NB4 (cell line): Measurements from ENCODE around the gene PLSCR3.

Source experiments
- DNase-seq: peaks from one replicate; pipeline ENCODE4 v3.0.0; 2010; ENCODE audit warnings: low read depth
- H3K4me3 ChIP-seq: one replicate; pipeline ENCODE4 v1.5.1; 2011; ENCODE audit warnings: mild to moderate bottlenecking, low read depth, low read length, moderate library complexity
- MYC ChIP-seq: IDR thresholded peaks from 2 replicates; pipeline ENCODE4 v1.6.1; 2011; ENCODE audit warnings: low read depth, low read length
- POLR2A ChIP-seq: IDR thresholded peaks from 2 replicates; pipeline ENCODE4 v1.6.1; 2011; ENCODE audit warnings: mild to moderate bottlenecking; ENCODE audit not compliant: insufficient read length; ENCODE audit errors: extremely low read depth
- TF ChIP-seq, protein P1 (sequence below): IDR thresholded peaks from 2 replicates; pipeline ENCODE4 v1.6.1; 2011; ENCODE audit warnings: low read depth, low read length
- TF ChIP-seq, protein P2 (sequence below): IDR thresholded peaks from one replicate; pipeline ENCODE4 v1.5.1; 2012; ENCODE audit warnings: low read depth, low read length

Gene PLSCR3

DNA sequence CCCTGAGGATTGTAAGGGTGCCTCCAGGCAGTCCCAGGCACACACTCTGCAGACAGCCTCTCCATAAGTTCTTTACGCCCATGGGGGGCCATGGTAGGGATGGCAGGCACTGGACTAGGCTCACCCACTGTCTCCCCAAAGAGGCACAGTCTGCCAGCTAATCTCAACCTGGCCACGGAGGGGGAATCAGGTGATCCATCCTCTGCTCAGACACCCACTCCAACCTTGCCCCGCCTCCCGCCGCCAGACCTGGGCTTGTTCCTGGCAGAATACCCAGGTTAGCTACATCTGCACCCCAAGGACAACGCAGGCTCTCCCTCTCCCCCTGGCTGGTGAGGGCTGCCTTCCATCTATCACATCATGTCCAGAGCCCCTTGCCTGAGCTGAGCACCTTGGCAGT is 14.5 kb upstream of the PLSCR3 start:
- DNase-seq = no peak
- no peak for TF ChIP-seq MYC
- TF ChIP-seq, protein P1, sequence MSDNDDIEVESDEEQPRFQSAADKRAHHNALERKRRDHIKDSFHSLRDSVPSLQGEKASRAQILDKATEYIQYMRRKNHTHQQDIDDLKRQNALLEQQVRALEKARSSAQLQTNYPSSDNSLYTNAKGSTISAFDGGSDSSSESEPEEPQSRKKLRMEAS = no peak
- TF ChIP-seq, protein P2, sequence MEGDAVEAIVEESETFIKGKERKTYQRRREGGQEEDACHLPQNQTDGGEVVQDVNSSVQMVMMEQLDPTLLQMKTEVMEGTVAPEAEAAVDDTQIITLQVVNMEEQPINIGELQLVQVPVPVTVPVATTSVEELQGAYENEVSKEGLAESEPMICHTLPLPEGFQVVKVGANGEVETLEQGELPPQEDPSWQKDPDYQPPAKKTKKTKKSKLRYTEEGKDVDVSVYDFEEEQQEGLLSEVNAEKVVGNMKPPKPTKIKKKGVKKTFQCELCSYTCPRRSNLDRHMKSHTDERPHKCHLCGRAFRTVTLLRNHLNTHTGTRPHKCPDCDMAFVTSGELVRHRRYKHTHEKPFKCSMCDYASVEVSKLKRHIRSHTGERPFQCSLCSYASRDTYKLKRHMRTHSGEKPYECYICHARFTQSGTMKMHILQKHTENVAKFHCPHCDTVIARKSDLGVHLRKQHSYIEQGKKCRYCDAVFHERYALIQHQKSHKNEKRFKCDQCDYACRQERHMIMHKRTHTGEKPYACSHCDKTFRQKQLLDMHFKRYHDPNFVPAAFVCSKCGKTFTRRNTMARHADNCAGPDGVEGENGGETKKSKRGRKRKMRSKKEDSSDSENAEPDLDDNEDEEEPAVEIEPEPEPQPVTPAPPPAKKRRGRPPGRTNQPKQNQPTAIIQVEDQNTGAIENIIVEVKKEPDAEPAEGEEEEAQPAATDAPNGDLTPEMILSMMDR = no peak
- TF ChIP-seq POLR2A = no peak
- H3K4me3 ChIP-seq = no peak overlapping the region

DNA sequence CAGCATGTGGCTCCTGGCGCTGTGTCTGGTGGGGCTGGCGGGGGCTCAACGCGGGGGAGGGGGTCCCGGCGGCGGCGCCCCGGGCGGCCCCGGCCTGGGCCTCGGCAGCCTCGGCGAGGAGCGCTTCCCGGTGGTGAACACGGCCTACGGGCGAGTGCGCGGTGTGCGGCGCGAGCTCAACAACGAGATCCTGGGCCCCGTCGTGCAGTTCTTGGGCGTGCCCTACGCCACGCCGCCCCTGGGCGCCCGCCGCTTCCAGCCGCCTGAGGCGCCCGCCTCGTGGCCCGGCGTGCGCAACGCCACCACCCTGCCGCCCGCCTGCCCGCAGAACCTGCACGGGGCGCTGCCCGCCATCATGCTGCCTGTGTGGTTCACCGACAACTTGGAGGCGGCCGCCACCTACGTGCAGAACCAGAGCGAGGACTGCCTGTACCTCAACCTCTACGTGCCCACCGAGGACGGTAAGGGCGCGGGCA is 14.0 kb upstream of the PLSCR3 start:
- TF ChIP-seq, protein P2 = no peak
- TF ChIP-seq POLR2A (no peak), MYC (no peak)
- TF ChIP-seq, protein P1 = no peak
- DNase-seq = no peak
- no peak overlapping the region for H3K4me3 ChIP-seq

DNA sequence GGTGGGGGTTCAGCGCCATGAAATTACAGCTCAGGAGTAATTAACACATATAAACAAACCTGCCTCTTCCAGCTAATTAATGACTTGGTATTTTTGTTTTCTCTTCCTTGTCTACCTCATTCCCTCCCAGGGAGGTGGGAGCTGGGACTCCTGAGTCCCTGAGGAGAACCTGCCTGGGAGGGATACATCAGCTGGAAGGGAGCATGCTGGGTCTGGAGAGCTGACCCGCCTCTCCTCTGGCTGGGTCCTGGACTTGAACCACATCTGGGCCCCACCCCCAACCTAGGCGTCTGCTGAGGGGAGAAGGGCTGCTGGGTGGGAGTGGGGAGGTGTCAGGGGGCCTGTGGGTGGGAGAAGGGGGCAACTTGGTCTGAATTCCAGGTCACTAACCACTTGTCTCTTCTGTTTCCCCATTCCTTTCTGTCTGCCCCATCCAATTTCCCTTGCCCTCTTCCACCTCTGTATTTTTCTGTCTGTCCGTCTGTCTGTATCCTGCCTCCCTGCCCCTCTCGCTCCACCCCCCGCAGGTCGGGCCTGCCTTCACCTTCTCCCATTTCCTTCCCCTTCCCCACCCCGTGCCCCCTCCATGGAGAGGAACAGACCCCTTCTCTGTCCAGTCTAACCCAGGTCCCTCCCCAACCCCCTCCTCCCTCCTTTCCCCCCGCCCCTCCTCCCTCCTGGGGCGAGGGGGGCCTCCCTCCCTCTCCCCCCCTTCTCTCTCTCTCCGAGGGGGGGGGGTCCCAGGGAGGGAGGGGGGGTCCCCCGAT is 13.3 kb upstream of the PLSCR3 start, which contains the start of gene NLGN2:
TSS of gene NLGN2 (plus strand) at position 361 of the 767 bp plus-strand sequence. CDS start 411 bp downstream, outside the sequence.
- no peak within 1 kb of the TSS for H3K4me3 ChIP-seq
- no peak for DNase-seq

DNA sequence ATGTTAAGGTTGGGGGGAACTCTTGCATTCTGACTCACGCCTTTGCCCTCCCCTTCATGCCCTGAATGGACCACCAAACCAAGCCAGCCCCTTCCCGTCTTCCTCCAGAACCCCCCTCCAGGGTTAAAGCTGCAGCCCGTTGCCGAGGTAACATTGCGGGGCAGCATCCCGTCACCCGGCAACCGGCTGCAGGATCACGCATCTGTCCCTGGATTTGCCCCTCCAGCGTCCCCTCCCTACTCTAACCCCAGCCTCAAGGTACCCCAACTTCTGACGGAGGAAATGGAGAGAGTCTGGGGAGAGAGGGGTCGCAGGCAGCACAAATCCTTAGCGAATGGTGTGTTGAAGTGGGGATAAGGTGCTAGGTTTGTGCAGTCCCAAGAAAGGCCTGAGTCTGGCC is 12.8 kb upstream of the PLSCR3 start:
- H3K4me3 ChIP-seq = no peak overlapping the region

More for the DNA sequence above, 13.3 kb upstream of the PLSCR3 start, which contains the start of gene NLGN2:
- TF ChIP-seq, protein P2 = no peak
- TF ChIP-seq POLR2A (no peak), MYC (no peak)
- TF ChIP-seq, protein P1 = no peak

DNA sequence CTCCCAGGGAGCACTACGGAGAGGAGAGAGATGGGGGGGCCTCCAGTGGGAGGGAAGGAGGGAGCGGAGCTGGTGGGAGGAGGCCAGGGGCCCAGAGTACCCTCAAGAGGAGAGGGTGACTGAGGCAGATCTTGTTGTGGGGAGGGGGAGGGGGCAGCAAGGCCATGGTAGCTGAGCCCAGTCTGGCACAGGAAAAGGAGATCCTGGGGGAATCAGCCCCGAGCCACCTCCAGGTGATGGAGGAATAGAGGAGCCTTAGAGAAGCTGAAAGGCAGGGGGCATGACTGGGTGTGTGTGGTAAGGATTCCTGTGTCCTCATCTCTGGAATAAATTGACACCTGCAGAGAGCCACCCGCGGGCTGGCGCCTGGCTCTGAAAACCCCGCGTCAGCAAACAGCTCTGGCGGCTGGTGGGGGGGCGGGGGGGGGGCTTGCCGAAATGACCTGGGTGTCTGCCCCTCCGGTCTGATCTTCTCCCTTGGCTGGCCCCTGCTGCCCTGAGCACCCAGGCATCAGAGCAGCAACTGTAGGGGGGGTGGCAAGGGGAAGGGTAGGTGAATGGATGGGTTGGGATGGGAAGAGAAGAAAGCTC is 12.0 kb upstream of the PLSCR3 start:
- TF ChIP-seq MYC = no peak
- TF ChIP-seq, protein P2 = no peak
- TF ChIP-seq, protein P1 = no peak
- no peak for TF ChIP-seq POLR2A
- no peak overlapping the region for H3K4me3 ChIP-seq
- DNase-seq = no peak

More for the DNA sequence above, 12.8 kb upstream of the PLSCR3 start:
- no peak for DNase-seq
- TF ChIP-seq MYC (no peak), POLR2A (no peak)
- TF ChIP-seq, protein P1 = no peak
- TF ChIP-seq, protein P2 = no peak
